HEK293 (cell line): ENCODE measurements around the gene VASN.
A peak's percentile ranks its signal among the peaks of the same experiment; 100 is the strongest.

ENCODE experiments used
- CTCF ChIA-PET: fragments of 350-600 bp; formaldehyde crosslinking; extraction: SDS; loops from one replicate; lab custom pipeline; 2021; ENCODE audit warnings: antibody characterized with exemption; lab: Yijun Ruan, JAX
- POLR2A ChIA-PET: fragments of 300-600 bp; formaldehyde crosslinking; extraction: SDS; loops from one replicate; lab custom pipeline; 2020; ENCODE audit warnings: antibody characterized with exemption, inconsistent platforms; lab: Yijun Ruan, JAX
- H3K27ac ChIP-seq: fragments of 200-500 bp; sonication (Bioruptor generic); 2 replicates; pipeline ENCODE4 v1.5.1; 2014; ENCODE audit warnings: low read depth, low read length, control low read depth, inconsistent platforms; ENCODE audit errors: extremely low read depth
- H3K36me3 ChIP-seq, 2 experiments: fragments of 200-500 bp in 1 of 2; sonication (Bioruptor generic) in 1 of 2; 1 replicate in 1 of 2; 2 replicates in 1 of 2; pipeline ENCODE4 v1.5.1; 2014 to 2017; ENCODE audit warnings: inconsistent platforms in 2 of 2, low read length in 2 of 2; ENCODE audit not compliant: control insufficient read depth in 2 of 2, insufficient read depth in 1 of 2
- H3K4me1 ChIP-seq: fragments of 200-500 bp; sonication (Bioruptor generic); 2 replicates; pipeline ENCODE4 v1.5.1; 2014; ENCODE audit warnings: mild to moderate bottlenecking, low read length, inconsistent platforms; ENCODE audit not compliant: control insufficient read depth, insufficient read depth
- H3K4me3 ChIP-seq: 2 replicates; pipeline ENCODE4 v1.5.1; 2011; ENCODE audit warnings: low read depth, mild to moderate bottlenecking, control low read depth, low read length, moderate library complexity
- H3K9me3 ChIP-seq: fragments of 200-500 bp; sonication (Bioruptor generic); 2 replicates; pipeline ENCODE4 v1.5.1; 2014; ENCODE audit warnings: low read depth, low read length, inconsistent platforms; ENCODE audit not compliant: control insufficient read depth, insufficient read depth
- HIC1 ChIP-seq: fragments of 450-650 bp; formaldehyde crosslinking; IDR thresholded peaks from 2 replicates; pipeline ENCODE4 v1.5.1; 2016; ENCODE audit warnings: missing biosample characterization, missing genetic modification characterization
- IKZF3 ChIP-seq: fragments of 450-650 bp; IDR thresholded peaks from 2 replicates; pipeline ENCODE4 v1.5.0; 2018; ENCODE audit warnings: missing biosample characterization, mild to moderate bottlenecking, missing genetic modification characterization, moderate library complexity
- OSR2 ChIP-seq: fragments of 450-650 bp; formaldehyde crosslinking; IDR thresholded peaks from 2 replicates; pipeline ENCODE4 v1.5.1; 2016; ENCODE audit warnings: missing biosample characterization, missing genetic modification characterization
- ZNF112 ChIP-seq: fragments of 450-650 bp; formaldehyde crosslinking; IDR thresholded peaks from 2 replicates; pipeline ENCODE4 v1.5.0; 2017; ENCODE audit warnings: missing biosample characterization, missing genetic modification characterization
- ZNF121 ChIP-seq: fragments of 450-650 bp; formaldehyde crosslinking; IDR thresholded peaks from 2 replicates; pipeline ENCODE4 v1.5.1; 2016; ENCODE audit warnings: missing biosample characterization, missing genetic modification characterization
- ZNF202 ChIP-seq: fragments of 450-650 bp; formaldehyde crosslinking; IDR thresholded peaks from 2 replicates; pipeline ENCODE4 v1.5.1; 2016; ENCODE audit warnings: missing biosample characterization, missing genetic modification characterization, borderline replicate concordance
- ZNF214 ChIP-seq: fragments of 450-650 bp; formaldehyde crosslinking; IDR thresholded peaks from 2 replicates; pipeline ENCODE4 v1.5.1; 2017; ENCODE audit warnings: missing biosample characterization, mild to moderate bottlenecking, missing genetic modification characterization, borderline replicate concordance
- ZNF292 ChIP-seq: fragments of 450-650 bp; formaldehyde crosslinking; IDR thresholded peaks from 2 replicates; pipeline ENCODE4 v1.5.1; 2016; ENCODE audit warnings: low read depth, missing biosample characterization, missing genetic modification characterization, borderline replicate concordance
- ZNF302 ChIP-seq: fragments of 450-650 bp; formaldehyde crosslinking; IDR thresholded peaks from 2 replicates; pipeline ENCODE4 v1.5.1; 2016; ENCODE audit warnings: missing biosample characterization, missing genetic modification characterization, low read depth
- ZNF335 ChIP-seq: fragments of 450-650 bp; formaldehyde crosslinking; conservative IDR thresholded peaks from 2 replicates; pipeline ENCODE4 v1.5.1; 2016; ENCODE audit warnings: missing biosample characterization, missing genetic modification characterization
- ZNF416 ChIP-seq: fragments of 450-650 bp; formaldehyde crosslinking; IDR thresholded peaks from 2 replicates; pipeline ENCODE4 v1.5.1; 2016; ENCODE audit warnings: missing biosample characterization, missing genetic modification characterization
- ZNF488 ChIP-seq: fragments of 450-650 bp; formaldehyde crosslinking; IDR thresholded peaks from 2 replicates; pipeline ENCODE4 v1.5.1; 2016; ENCODE audit warnings: missing biosample characterization, missing genetic modification characterization
- ZNF677 ChIP-seq: fragments of 450-650 bp; IDR thresholded peaks from 2 replicates; pipeline ENCODE4 v1.5.0; 2018; ENCODE audit warnings: missing biosample characterization, mild to moderate bottlenecking, missing genetic modification characterization, moderate library complexity
- ZNF768 ChIP-seq: fragments of 450-650 bp; formaldehyde crosslinking; IDR thresholded peaks from 2 replicates; pipeline ENCODE4 v1.5.1; 2018; ENCODE audit warnings: missing biosample characterization, mild to moderate bottlenecking, missing genetic modification characterization
- TF ChIP-seq, protein P1 (sequence below): fragments of 450-650 bp; formaldehyde crosslinking; IDR thresholded peaks from 2 replicates; pipeline ENCODE4 v1.5.1; 2017; ENCODE audit warnings: missing biosample characterization, missing genetic modification characterization
- TF ChIP-seq, protein P2 (sequence below): fragments of 450-650 bp; formaldehyde crosslinking; IDR thresholded peaks from 2 replicates; pipeline ENCODE4 v1.5.1; 2016; ENCODE audit warnings: missing biosample characterization, missing genetic modification characterization, low read depth
- TF ChIP-seq, protein P3 (sequence below): fragments of 450-650 bp; formaldehyde crosslinking; IDR thresholded peaks from 2 replicates; pipeline ENCODE4; 2016; ENCODE audit warnings: missing biosample characterization, missing genetic modification characterization
- TF ChIP-seq, protein P4 (sequence below): fragments of 450-650 bp; formaldehyde crosslinking; conservative IDR thresholded peaks from 2 replicates; pipeline ENCODE4 v1.5.1; 2016; ENCODE audit warnings: low read depth, missing biosample characterization, missing genetic modification characterization
- TF ChIP-seq, protein P5 (sequence below): fragments of 450-650 bp; formaldehyde crosslinking; IDR thresholded peaks from 2 replicates; pipeline ENCODE4 v1.5.1; 2016; ENCODE audit warnings: missing biosample characterization, missing genetic modification characterization

The VASN gene

DNA sequence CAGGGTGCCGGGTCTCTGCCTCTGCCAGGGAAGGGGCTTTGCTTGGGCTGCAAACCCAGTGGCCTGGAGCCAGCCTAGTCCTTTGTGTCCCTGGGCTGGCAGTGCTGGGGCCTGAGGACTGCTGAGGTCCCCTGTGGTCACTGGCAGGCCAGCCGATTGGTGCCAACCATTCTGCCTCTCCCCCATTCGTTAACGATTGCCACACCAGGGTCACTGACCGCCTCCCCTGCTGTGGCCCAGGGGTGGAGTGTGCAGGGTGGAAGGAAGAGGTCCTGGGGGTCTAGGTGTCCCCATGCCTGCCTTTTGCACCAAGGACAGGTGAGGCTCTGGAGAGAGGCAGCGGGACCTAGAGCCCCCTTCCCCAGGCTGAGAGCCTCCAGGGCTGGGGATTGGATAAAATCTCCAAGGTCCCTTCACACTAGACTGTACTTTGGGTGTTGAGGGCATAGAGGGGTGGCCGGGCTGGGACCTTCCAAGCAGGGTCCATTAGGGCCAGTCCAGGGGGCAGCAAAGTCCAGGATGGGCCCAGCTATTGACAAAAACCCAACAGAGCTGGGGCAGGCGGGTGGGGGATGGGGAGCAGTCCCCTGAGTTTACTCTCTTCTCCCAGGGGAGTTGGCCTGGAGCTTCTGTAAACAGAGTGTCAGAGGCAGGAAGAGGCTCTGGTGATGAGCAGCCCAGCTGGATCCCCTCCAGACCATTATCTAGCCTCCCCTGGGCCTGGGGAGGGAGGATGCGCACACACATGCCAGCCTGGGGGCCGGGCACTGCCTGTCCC, 1.1 kb downstream of the VASN start:
- TF ChIP-seq, protein P1, sequence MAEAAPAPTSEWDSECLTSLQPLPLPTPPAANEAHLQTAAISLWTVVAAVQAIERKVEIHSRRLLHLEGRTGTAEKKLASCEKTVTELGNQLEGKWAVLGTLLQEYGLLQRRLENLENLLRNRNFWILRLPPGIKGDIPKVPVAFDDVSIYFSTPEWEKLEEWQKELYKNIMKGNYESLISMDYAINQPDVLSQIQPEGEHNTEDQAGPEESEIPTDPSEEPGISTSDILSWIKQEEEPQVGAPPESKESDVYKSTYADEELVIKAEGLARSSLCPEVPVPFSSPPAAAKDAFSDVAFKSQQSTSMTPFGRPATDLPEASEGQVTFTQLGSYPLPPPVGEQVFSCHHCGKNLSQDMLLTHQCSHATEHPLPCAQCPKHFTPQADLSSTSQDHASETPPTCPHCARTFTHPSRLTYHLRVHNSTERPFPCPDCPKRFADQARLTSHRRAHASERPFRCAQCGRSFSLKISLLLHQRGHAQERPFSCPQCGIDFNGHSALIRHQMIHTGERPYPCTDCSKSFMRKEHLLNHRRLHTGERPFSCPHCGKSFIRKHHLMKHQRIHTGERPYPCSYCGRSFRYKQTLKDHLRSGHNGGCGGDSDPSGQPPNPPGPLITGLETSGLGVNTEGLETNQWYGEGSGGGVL: peak; percentile 68
- no peak for TF ChIP-seq ZNF214 (tag by site-specific recombination)
- TF ChIP-seq, protein P2, sequence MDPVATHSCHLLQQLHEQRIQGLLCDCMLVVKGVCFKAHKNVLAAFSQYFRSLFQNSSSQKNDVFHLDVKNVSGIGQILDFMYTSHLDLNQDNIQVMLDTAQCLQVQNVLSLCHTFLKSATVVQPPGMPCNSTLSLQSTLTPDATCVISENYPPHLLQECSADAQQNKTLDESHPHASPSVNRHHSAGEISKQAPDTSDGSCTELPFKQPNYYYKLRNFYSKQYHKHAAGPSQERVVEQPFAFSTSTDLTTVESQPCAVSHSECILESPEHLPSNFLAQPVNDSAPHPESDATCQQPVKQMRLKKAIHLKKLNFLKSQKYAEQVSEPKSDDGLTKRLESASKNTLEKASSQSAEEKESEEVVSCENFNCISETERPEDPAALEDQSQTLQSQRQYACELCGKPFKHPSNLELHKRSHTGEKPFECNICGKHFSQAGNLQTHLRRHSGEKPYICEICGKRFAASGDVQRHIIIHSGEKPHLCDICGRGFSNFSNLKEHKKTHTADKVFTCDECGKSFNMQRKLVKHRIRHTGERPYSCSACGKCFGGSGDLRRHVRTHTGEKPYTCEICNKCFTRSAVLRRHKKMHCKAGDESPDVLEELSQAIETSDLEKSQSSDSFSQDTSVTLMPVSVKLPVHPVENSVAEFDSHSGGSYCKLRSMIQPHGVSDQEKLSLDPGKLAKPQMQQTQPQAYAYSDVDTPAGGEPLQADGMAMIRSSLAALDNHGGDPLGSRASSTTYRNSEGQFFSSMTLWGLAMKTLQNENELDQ (tag by site-specific recombination): no peak
- no peak for TF ChIP-seq ZNF292 (tag by site-specific recombination)
- peak; percentile 52; the same call in 1 of the 2 replicates for TF ChIP-seq ZNF335 (tag by site-specific recombination)
- peak; percentile 7; the same call in 1 of the 2 replicates for TF ChIP-seq HIC1 (tag by site-specific recombination)
- no peak for TF ChIP-seq ZNF416 (tag by site-specific recombination)
- TF ChIP-seq ZNF202 (tag by site-specific recombination): no peak
- TF ChIP-seq ZNF121 (tag by site-specific recombination): no peak
- TF ChIP-seq, protein P3, sequence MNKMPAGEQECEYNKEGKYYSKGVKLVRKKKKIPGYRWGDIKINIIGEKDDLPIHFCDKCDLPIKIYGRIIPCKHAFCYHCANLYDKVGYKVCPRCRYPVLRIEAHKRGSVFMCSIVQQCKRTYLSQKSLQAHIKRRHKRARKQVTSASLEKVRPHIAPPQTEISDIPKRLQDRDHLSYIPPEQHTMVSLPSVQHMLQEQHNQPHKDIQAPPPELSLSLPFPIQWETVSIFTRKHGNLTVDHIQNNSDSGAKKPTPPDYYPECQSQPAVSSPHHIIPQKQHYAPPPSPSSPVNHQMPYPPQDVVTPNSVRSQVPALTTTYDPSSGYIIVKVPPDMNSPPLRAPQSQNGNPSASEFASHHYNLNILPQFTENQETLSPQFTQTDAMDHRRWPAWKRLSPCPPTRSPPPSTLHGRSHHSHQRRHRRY (tag by site-specific recombination): no peak
- TF ChIP-seq, protein P4, sequence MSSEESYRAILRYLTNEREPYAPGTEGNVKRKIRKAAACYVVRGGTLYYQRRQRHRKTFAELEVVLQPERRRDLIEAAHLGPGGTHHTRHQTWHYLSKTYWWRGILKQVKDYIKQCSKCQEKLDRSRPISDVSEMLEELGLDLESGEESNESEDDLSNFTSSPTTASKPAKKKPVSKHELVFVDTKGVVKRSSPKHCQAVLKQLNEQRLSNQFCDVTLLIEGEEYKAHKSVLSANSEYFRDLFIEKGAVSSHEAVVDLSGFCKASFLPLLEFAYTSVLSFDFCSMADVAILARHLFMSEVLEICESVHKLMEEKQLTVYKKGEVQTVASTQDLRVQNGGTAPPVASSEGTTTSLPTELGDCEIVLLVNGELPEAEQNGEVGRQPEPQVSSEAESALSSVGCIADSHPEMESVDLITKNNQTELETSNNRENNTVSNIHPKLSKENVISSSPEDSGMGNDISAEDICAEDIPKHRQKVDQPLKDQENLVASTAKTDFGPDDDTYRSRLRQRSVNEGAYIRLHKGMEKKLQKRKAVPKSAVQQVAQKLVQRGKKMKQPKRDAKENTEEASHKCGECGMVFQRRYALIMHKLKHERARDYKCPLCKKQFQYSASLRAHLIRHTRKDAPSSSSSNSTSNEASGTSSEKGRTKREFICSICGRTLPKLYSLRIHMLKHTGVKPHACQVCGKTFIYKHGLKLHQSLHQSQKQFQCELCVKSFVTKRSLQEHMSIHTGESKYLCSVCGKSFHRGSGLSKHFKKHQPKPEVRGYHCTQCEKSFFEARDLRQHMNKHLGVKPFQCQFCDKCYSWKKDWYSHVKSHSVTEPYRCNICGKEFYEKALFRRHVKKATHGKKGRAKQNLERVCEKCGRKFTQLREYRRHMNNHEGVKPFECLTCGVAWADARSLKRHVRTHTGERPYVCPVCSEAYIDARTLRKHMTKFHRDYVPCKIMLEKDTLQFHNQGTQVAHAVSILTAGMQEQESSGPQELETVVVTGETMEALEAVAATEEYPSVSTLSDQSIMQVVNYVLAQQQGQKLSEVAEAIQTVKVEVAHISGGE (tag by site-specific recombination): no peak
- TF ChIP-seq ZNF677 (tag by site-specific recombination): no peak
- no peak for TF ChIP-seq ZNF112 (tag by site-specific recombination)
- no peak; the same call in 1 of the 2 replicates for TF ChIP-seq OSR2 (tag by site-specific recombination)
- no peak for TF ChIP-seq ZNF768 (tag by site-specific recombination)
- TF ChIP-seq ZNF488 (tag by site-specific recombination): no peak
- TF ChIP-seq ZNF302 (tag by site-specific recombination): no peak
- TF ChIP-seq IKZF3 (tag by site-specific recombination): 0 out of 2 replicates have a peak, but pooled peaks have one; percentile 4
- TF ChIP-seq, protein P5, sequence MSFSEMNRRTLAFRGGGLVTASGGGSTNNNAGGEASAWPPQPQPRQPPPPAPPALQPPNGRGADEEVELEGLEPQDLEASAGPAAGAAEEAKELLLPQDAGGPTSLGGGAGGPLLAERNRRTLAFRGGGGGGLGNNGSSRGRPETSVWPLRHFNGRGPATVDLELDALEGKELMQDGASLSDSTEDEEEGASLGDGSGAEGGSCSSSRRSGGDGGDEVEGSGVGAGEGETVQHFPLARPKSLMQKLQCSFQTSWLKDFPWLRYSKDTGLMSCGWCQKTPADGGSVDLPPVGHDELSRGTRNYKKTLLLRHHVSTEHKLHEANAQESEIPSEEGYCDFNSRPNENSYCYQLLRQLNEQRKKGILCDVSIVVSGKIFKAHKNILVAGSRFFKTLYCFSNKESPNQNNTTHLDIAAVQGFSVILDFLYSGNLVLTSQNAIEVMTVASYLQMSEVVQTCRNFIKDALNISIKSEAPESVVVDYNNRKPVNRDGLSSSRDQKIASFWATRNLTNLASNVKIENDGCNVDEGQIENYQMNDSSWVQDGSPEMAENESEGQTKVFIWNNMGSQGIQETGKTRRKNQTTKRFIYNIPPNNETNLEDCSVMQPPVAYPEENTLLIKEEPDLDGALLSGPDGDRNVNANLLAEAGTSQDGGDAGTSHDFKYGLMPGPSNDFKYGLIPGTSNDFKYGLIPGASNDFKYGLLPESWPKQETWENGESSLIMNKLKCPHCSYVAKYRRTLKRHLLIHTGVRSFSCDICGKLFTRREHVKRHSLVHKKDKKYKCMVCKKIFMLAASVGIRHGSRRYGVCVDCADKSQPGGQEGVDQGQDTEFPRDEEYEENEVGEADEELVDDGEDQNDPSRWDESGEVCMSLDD (tag by site-specific recombination): no peak
- POLR2A ChIA-PET: interaction anchor here (0.5 to 1.5 kb wide), 3 partner anchors 14 to 705 kb away, joined by 3 to 4 read pairs (median 4); partner anchors contain the start of gene PAM16
- Histone ChIP-seq H3K27ac (no peak overlapping the region; the same call in 1 of the 2 replicates), H3K36me3 (no peaks in the 10 kb centered on the region; a peak in 1 of 3 replicates), H3K4me1 (peaks cover 21% of the 10 kb centered on the region), H3K9me3 (no peaks in the 10 kb centered on the region), H3K4me3 (peak overlapping the region; percentile 45)
- CTCF ChIA-PET: interaction anchor here (0.6 to 3.3 kb wide), 3 partner anchors 13 to 173 kb away, joined by 3 to 32 read pairs (median 12); no protein-coding TSS in a partner anchor
